IMR-90 (cell line): ENCODE data around the gene ADRA2C.

ENCODE experiments used
- CTCF ChIP-seq: conservative IDR thresholded peaks from 2 replicates; pipeline ENCODE4 v1.5.1; 2012; ENCODE audit warnings: mild to moderate bottlenecking, low read depth, low read length, improper control_type of control experiment
- FOS ChIP-seq: fragments of 150-350 bp; IDR thresholded peaks from 2 replicates; pipeline ENCODE4 v1.6.1; 2016; ENCODE audit warnings: low read depth, low read length
- MXI1 ChIP-seq: IDR thresholded peaks from 2 replicates; pipeline ENCODE4 v1.6.1; 2012; ENCODE audit warnings: low read depth, mild to moderate bottlenecking, low read length, moderate library complexity, borderline replicate concordance
- POLR2A ChIP-seq: IDR thresholded peaks from 2 replicates; pipeline ENCODE4 v1.6.1; 2012; ENCODE audit warnings: mild to moderate bottlenecking, low read depth, low read length
- RFX5 ChIP-seq: IDR thresholded peaks from 2 replicates; pipeline ENCODE4 v1.8.0; 2012; ENCODE audit warnings: low read depth, mild to moderate bottlenecking, low read length, moderate library complexity

DNA sequence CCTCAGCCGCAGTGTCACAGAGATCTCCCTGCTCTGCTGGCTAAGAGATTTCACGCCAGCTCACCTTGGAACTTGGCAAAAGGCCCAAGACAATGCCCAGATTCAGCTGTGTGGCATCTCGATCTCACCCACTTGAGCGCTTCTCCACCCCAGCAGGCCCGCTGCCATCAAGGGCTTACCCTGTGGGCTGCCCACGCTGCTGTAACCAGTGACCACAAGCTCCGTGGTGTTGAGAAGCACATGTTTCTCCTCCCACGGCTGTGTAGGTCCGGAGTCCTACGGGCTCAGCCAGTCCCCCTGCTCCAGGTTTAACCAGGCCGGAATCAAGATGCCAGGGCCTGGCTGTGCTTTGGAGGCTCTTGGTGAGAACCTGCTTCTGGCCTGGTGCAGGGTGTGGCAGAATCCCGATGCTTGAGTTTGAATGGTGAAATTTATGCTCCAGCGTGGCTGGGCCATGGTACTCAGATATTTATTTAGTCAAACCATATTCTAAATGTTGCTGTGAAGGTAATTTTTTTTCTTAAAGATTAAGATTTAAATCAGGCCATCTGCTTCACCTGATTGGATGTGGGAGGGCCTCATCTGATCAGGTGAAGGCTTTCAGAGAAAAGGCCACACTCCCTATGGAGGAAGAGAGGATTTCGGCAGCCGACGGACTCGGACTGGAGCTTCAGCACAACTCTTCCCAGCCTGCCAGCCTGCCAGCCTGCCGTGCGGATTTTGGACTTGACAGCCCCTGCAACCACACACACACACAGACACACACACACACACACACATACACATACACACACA, 24.8 kb upstream of the ADRA2C start:
- no peak for TF ChIP-seq MXI1
- no peak for TF ChIP-seq POLR2A
- no peak for TF ChIP-seq FOS
- no peak for TF ChIP-seq CTCF
- no peak for TF ChIP-seq RFX5
